HG03520 (cell line): ENCODE data around the gene RASA2.
A peak's percentile ranks its signal among the peaks of the same experiment; 100 is the strongest.

ENCODE experiments used
- ATAC-seq: cut with Tn5 transposase; IDR thresholded peaks from one replicate; pipeline ENCODE4 v1.9.1; 2021; ENCODE audit warnings: mild to moderate bottlenecking, moderate library complexity; ENCODE audit not compliant: unreplicated experiment

Gene RASA2, protein sequence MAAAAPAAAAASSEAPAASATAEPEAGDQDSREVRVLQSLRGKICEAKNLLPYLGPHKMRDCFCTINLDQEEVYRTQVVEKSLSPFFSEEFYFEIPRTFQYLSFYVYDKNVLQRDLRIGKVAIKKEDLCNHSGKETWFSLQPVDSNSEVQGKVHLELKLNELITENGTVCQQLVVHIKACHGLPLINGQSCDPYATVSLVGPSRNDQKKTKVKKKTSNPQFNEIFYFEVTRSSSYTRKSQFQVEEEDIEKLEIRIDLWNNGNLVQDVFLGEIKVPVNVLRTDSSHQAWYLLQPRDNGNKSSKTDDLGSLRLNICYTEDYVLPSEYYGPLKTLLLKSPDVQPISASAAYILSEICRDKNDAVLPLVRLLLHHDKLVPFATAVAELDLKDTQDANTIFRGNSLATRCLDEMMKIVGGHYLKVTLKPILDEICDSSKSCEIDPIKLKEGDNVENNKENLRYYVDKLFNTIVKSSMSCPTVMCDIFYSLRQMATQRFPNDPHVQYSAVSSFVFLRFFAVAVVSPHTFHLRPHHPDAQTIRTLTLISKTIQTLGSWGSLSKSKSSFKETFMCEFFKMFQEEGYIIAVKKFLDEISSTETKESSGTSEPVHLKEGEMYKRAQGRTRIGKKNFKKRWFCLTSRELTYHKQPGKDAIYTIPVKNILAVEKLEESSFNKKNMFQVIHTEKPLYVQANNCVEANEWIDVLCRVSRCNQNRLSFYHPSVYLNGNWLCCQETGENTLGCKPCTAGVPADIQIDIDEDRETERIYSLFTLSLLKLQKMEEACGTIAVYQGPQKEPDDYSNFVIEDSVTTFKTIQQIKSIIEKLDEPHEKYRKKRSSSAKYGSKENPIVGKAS

DNA sequence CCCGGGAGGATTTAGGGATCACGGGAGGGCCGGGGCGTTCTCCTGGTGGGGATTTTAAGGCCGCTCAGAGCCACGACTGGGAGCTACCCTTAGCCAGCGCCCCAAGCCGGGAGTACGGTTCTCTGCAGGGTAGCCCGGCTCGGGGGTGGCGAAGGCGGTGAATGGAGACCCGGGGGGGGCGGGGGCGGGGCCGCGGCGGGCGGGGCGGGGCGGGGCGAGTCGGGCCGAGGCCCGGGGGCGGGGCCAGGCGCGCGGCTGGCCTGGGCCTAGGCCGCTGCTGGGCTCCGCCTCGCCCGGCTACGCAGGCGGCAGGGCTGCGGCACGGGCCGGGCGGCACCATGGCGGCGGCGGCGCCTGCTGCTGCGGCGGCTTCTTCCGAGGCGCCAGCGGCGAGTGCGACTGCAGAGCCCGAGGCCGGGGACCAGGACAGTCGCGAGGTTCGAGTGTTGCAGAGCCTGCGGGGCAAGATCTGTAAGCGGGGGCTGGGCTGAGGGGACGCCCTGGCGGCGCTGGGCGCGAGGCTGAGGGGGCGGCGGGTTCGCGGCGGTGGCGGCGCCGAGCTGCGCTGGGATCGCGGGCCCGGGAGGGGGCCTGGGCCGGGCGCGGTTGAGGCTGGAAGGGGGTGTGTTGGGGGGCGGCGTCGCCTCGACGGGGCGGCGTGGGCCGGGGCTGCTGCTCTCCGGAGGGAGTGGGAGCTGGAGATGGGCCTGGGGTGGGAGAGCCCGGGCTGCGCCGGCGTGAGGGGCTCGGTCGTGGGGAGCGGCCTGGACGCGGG is at the start of gene RASA2:
Gene RASA2, plus strand, starts transcription at position 282 of the 775 bp plus-strand sequence. Its CDS starts 57 bp downstream, at position 339.
- ATAC-seq: peak; percentile 57

DNA sequence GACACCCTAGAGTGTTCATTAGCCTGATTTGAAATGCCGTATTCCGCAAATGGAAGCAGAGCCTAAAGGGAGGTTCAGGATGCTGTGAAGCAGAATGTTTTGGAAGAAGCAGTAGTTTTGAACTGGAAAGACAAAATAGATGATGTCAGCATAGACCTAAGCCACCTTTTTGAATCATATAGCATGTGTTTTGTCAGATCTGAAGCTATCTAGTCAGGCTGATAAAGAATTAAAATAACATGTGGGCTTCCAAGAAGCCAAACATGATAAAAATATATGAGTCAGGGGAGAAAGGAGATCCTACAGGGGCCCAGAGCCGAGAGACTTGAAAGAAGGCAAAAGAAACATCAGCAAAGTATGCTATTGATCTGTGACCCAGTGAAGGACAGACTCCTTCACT is 47.2 kb upstream of the RASA2 start:
- no peak for ATAC-seq

DNA sequence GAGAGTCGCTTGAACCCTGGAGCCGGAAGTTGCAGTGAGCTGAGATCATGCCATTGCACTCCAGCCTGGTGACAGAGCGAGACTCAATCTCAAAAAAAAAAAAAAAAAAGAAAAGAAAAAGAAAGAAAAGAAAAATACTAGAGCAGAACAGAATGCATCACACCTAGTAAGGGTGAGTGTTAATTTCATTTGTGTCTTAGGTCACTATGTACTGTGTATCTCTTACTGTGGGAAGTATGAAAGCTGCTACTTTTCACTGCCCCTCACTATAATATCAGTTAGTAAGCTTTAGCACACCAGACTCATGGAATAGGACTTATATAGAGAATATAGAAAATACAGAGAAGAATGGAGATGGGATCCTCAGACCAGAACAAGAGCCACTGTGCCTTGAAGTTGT is 45.9 kb upstream of the RASA2 start:
- ATAC-seq: no peak

DNA sequence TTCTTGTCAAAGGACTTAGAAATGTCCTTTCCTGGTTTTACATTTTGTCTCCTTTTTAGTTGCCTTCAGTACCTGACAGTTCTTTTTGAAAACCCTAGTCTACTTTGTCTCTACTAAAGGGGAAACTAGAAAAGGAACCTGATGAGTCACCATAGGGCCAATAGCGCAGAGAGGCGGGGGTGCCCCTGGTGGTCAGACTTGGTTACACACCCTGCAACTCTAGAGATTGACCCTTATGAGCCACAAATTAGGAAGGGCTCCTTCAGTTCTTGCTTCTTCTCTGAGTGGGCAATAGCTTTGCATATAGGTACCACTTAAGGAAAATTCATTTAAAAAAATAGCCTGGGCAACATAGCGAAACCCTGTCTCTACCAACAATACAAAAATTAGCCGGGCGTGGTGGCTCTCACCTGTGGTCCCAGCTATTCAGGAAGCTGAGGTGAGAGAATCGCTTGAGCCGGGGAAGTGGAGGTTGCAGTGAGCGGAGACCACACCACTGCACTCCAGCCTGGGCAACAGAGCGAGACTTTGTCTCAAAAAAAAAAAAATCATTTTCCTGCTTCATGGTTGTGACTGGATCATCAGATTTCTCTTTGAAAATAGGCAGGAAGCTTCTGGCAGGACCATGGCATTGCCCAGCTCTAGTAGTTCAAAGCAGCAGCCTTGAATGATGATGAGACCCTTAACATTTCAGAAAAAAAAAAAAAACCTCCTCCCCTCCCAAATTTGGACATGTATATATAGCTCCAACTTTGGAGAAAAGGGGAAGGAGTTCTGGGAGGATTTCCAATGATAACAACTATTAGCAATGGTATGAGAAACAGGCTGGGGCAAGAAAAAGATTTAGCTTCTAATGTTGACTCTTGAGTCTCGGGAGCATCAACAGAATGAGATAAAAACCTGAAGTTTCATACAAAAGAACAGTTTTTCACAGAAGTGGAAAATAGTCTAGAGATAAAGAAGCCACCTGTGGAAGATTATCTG is 45.2 kb upstream of the RASA2 start:
- peak; percentile 95 for ATAC-seq

DNA sequence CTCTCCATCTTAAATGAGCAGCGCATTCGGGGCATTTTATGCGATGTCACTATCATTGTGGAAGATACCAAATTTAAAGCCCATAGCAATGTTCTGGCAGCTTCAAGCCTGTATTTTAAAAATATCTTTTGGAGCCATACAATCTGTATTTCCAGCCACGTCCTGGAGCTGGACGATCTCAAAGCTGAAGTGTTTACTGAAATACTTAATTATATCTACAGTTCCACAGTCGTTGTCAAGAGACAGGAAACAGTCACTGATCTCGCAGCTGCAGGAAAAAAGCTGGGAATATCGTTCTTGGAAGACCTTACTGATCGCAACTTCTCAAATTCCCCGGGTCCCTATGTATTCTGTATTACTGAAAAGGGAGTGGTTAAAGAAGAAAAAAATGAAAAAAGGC is 44.4 kb upstream of the RASA2 start:
- no peak for ATAC-seq

DNA sequence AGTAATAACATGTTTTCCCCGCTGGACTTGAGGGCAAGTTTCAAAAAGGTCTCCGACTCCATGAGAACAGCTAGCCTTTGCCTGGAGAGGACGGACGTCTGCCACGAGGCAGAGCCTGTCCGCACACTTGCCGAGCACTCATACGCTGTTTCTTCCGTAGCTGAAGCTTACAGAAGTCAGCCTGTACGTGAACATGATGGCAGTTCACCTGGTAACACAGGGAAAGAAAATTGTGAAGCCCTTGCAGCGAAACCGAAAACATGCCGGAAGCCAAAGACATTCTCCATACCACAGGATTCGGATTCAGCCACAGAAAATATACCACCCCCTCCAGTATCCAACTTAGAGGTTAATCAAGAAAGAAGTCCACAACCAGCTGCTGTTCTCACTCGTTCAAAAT is 43.9 kb upstream of the RASA2 start:
- ATAC-seq: no peak

DNA sequence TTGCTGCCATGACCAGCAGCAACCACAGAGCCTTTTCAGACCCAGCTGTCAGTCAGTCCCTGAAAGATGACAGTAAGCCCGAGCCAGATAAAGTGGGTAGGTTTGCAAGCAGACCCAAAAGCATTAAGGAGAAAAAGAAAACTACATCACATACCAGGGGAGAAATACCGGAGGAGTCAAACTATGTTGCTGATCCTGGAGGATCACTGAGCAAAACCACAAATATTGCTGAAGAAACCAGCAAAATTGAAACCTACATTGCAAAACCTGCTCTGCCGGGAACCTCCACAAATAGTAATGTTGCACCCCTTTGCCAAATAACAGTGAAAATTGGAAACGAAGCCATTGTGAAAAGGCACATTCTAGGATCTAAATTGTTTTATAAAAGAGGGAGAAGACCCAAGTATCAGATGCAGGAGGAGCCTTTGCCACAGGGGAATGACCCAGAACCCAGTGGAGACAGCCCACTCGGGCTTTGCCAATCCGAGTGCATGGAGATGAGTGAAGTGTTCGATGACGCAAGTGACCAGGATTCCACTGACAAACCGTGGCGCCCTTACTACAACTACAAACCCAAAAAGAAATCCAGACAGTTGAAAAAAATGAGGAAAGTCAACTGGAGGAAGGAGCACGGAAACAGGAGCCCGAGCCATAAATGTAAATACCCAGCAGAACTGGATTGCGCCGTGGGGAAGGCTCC is 42.1 kb upstream of the RASA2 start:
- no peak for ATAC-seq

DNA sequence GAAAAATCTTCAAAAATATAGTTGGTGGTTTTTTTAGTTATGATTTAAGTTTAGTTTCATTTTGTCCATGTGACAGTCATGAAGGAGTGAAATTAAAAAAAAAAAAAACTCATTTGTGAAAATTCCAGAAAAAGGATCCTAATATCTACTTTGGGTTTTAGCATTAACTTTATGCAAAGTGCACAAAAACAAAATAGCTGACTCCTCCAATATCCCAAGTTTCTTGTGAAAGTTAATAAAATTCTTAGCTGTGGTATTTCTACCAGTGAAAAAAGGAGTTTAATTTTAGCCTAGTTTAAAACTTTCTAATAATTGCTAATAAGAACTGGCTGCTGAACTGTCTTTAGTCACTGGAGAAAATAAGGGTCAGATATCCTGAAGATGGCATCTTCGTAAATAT is 40.8 kb upstream of the RASA2 start:
- no peak for ATAC-seq

DNA sequence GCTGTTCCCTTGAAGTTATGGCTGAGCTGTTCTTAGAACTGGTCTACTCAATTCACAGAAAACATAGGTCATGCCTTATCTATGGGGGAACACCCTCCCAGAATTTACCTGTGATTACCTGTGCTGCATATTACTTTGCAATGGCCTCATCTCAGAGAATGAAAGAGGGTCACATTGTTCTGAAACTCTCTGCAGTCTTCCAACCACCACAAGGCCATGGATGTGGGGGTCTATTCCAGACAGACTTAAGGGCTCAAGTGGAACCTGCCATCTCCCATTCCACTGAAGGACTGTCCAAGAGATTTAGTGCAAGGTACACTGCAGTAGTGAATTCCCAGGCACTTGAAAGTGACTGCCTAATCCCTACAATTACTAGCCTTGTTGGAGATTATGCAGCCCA is 40.1 kb upstream of the RASA2 start:
- no peak for ATAC-seq

DNA sequence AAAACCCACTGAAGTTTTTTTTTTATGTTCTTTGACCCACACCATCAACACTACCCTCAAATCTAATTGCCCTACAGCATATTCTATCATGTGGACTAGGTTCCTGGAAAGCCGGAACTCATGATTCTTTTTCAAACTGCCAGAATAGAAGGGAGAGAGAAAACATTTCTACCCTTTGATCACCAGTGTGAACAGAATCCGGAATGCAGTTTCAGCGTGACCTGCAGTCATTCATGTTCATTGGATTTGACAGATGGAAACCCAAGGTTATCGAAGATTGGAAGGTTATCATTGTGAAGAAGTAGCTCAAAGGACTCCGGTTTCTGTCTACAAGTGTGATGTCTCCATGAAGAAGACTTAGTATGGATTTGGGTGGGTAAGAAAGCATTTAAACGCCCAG is 39.4 kb upstream of the RASA2 start:
- no peak for ATAC-seq

DNA sequence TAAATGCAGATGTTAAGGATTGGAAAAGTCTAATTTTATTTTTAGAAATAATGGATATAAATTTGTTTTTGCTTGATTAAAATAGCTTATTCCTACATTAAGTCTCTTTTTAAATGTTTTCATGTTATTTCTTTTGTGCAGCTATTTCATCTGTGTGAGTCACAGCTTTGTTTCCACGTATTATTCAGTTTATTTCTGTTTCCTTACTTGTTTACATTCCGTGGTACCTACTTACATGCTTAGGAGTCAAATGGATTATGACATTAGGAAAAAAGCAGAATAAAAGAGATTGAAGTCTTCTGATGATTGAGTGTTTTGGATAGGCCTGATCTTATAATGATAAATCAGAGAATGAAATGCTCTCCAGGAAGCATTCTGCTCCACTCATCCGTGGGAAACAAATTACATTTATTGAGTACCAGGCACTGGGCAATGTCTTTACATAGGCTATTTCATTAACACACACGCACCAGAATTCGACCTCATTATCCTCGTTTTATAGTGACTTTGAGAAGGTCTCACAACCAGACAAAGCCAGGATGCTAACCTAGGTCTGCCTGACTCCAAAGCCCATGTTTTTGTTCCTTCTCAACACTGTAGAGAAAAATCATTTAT is 38.1 kb upstream of the RASA2 start:
- no peak for ATAC-seq

DNA sequence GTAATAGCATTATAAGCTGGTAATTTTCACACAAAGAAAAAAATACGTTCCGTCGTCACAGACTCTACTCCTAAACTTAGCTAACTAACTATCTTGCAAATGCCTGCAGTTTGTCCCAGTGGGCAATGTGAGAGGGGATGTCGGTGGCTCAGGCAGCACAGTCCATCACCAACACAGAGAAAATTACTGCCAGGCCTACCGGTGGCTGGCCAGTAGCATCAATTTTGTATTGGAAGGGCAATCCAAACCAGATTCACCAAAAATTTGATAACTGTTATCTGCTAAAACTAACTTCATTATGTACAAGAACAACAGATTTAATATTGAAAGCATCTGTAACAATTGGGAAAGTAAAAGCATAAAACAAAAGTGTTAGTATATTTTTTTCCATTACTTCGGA is 37.4 kb upstream of the RASA2 start:
- ATAC-seq: no peak

DNA sequence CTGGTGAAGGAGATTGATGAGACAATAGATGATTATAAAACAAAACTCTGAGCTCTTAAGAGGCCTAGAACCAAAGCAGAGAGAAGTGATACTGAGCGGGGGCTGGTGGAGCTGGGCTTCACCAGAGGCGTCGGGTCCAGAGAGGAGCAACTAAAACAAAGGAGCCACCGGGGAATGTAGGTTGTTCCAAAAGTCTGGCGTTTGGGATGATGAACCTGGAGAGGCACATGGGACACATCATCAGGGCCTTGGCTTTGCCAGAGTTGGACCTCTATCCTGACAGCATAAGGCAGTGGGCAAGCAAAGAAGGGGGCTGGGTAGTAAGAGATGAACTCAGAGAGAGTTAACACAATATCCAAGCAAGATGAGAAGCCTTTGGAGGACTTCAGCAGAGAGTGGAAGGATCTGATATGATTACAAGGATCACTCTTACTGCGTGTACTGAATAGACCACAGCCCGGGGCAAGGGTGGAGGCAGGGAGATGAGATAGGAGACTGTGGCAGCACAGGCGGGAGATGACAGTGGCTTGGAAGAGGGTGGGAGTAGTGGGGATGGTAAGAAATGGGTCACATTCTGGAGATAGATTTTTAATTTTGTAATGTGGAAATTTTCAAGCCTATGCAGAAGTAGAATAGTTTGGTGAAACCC is 36.0 kb upstream of the RASA2 start:
- ATAC-seq: no peak

DNA sequence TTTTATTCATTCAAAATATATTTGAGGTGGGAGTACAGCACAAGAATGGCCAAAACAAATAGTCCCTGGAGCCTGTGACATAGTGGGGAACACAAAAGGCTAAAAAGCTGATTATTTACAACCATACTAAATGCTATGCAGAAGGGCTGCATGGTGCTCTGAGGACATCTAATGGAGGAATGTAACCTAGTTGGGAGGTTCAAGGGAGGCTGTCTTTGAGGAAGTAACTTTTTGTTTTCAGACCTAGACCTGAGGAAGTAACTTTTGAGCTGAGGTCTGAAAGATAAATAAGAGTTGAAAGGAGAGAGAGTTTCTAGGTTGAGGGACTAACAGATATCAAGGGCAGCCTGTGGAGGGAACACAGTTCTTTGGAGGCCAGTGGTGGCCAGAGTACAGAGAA is 34.8 kb upstream of the RASA2 start:
- peak; percentile 57 for ATAC-seq

DNA sequence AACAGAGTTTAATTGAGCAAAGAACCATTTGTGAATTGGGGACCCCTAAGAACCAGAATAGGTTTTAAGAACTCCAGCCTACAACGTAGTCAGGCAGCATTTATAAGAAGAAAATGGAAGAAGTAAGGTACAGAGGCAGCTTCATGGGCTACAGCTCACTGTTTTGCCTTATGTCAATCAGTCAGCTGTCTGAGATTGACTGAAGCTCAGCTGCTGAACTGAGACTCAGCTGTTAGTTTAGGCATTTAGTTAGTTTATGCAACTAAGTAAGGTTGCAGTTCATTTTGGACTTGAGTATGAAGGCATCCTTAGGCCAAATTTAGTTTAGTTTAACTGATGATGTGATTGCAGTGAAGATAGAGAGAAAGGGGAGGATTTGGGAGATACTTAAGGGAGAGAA is 34.1 kb upstream of the RASA2 start:
- ATAC-seq: no peak

DNA sequence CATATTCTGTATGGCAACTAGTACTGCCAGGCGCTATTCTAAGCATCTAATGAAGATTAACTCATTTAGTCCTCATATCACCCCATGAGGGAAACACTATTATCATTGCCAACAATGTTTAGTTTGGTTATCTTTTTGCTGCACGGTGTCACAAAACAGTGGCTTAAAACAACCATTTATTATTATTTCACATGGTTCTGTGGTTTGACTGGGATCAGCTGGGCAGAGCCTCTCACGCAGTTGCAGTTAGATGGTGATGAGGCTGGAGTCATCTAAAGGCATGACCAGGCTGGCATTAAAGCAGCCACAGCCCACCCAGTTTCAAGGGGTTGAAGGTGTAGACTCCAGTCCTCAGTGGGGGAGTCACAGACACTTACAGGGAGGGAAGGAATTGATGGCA is 32.8 kb upstream of the RASA2 start:
- no peak for ATAC-seq

DNA sequence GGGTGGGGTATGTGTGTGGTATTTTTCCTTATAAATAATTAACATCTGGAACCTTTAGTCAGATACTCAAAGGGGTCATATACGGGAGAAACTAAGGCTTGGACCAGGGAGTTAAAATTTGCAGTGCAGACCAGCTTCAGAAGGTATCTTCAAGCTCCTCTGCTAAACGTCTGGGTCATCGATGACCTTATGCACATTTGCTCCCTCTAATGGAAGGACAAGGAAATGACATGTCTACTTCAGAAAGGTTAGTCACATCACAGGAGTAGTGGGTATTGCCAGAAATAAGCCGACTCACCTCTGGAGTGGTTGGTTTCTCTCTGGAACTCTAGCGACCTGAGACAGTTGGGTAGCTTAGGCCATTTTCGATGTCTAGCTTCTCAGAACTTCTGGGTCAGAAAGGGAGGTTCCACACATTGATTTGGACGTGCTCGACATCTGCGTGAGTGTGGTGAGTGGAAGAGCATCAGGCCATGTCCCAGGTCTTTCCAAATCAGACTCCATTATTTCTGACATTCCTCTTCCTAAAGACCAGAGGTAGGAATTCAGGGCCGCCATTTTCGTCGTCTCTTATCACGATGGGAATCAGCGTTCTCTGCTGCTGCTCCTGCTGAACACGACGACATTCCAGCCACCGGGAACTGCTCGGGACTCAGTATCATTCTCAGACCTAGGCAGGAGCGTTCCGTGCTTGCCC is 31.8 kb upstream of the RASA2 start:
- ATAC-seq: peak; percentile 55
